ENCODE data around the gene TRIB2. TPM values are rescaled to one million over a fixed set of nuclear protein-coding genes. Genes with fewer than 3 reads are reported as not detected.

TRIB2 gene
- total RNA-seq, 4 donors from 2014 or later = 23.8 to 83.6 (median 40.1) TPM

GRCh38 chr2:12686708-12687283 lies 29.9 kb upstream of the TRIB2 start:
- Histone ChIP-seq H3K36me3 (no peaks in the 10 kb centered on the region), H3K4me1 (no peaks in the 10 kb centered on the region), H3K4me3 (no peak overlapping the region), H3K9me3 (no peaks in the 10 kb centered on the region), H3K27me3 (no peaks in the 10 kb centered on the region), H3K27ac (no peak overlapping the region)
- no peak for DNase-seq
- intact Hi-C loops (cut with DNase I; ENCODE audit: low total_unique reads) = no loop called here
- TF ChIP-seq, protein P1, sequence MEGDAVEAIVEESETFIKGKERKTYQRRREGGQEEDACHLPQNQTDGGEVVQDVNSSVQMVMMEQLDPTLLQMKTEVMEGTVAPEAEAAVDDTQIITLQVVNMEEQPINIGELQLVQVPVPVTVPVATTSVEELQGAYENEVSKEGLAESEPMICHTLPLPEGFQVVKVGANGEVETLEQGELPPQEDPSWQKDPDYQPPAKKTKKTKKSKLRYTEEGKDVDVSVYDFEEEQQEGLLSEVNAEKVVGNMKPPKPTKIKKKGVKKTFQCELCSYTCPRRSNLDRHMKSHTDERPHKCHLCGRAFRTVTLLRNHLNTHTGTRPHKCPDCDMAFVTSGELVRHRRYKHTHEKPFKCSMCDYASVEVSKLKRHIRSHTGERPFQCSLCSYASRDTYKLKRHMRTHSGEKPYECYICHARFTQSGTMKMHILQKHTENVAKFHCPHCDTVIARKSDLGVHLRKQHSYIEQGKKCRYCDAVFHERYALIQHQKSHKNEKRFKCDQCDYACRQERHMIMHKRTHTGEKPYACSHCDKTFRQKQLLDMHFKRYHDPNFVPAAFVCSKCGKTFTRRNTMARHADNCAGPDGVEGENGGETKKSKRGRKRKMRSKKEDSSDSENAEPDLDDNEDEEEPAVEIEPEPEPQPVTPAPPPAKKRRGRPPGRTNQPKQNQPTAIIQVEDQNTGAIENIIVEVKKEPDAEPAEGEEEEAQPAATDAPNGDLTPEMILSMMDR (IDR thresholded peaks at IDR 0.05) = no peak
- no peak for TF ChIP-seq POLR2A (IDR thresholded peaks at IDR 0.05)

DNA sequence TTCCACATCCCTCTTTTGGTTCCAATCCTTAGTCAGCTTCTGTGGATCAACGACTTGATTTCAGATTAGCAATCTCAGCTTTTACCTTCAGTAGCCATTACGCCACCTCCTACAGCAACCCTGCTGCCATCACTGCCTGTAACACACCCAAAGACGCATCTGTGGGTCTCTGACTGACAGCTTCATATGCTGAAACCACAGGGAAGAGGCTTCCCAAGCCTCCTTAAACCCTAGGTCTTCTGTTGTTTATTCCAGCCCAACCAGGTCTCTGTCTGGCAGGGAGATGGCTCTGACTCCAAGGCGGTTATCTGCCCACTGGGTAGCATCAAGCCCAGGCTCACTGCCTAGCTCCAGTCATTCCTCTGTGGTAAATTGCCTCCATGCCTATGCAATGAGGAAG lies 28.6 kb upstream of the TRIB2 start:
- Histone ChIP-seq H3K36me3 (no peaks in the 10 kb centered on the region), H3K27me3 (no peaks in the 10 kb centered on the region), H3K4me3 (no peak overlapping the region), H3K4me1 (no peaks in the 10 kb centered on the region), H3K9me3 (no peaks in the 10 kb centered on the region), H3K27ac (no peak overlapping the region)
- no peak for DNase-seq
- intact Hi-C loops (cut with DNase I; ENCODE audit: low total_unique reads) = no loop called here
- TF ChIP-seq, protein P1 (IDR thresholded peaks at IDR 0.05) = no peak
- TF ChIP-seq POLR2A (IDR thresholded peaks at IDR 0.05) = no peak

GRCh38 chr2:12688893-12689292 lies 27.8 kb upstream of the TRIB2 start:
- H3K9me3 ChIP-seq = no peaks in the 10 kb centered on the region
- H3K27me3 ChIP-seq = no peaks in the 10 kb centered on the region
- no peak for DNase-seq
- no peak overlapping the region for H3K4me3 ChIP-seq
- TF ChIP-seq POLR2A (IDR thresholded peaks at IDR 0.05) = no peak
- TF ChIP-seq, protein P1 (IDR thresholded peaks at IDR 0.05) = no peak
- no peaks in the 10 kb centered on the region for H3K4me1 ChIP-seq
- no peaks in the 10 kb centered on the region for H3K36me3 ChIP-seq
- intact Hi-C loops (cut with DNase I; ENCODE audit: low total_unique reads) = no loop called here
- no peak overlapping the region for H3K27ac ChIP-seq

- no peak for TF ChIP-seq POLR2A (IDR thresholded peaks at IDR 0.05)
- TF ChIP-seq, protein P1 (IDR thresholded peaks at IDR 0.05) = no peak
- no peak for DNase-seq
- no peaks in the 10 kb centered on the region for H3K27me3 ChIP-seq
- no peaks in the 10 kb centered on the region for H3K36me3 ChIP-seq
- no peak overlapping the region for H3K27ac ChIP-seq
- no peaks in the 10 kb centered on the region for H3K4me1 ChIP-seq
- intact Hi-C loops (cut with DNase I; ENCODE audit: low total_unique reads) = no loop called here
- no peak overlapping the region for H3K4me3 ChIP-seq
- no peaks in the 10 kb centered on the region for H3K9me3 ChIP-seq
Measured at GRCh38 chr2:12693509-12693908, 23.2 kb upstream of the TRIB2 start.

DNA sequence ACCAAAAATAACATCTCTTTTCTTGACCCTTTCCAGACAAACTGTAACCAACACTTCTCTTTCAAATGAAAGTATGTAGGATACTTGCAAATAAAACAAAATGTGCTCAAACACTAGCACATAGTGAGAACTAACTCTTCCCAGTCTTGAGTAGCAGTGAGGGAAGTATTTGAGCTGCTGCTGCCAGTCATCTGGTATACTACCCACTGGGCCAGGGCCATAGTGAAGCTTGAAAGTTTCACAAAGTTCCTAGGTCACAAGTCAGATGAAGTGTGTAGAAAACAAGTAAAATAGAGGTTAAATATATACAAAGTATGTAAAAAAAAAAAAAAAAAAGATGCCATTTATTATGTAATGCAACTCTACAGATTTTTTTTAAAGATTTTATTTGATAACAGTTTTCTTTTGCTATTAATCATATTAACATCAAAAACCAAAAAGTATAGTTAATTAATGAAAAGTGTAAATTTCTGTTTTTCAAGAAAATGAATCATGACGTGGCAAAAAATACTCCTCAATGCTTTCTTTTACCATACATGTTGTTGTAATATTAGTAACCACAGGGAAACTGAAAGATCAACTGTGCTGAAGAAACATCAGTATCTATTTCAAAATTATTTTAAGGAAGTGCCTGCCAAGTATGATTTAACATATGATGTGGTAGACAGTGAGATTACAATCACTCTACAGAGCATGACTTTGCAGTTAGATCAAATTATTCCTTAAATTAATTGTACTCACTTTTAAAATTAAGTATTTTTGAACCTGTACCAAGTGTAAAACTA lies 21.6 kb upstream of the TRIB2 start:
- H3K27me3 ChIP-seq = no peaks in the 10 kb centered on the region
- no peak overlapping the region for H3K4me3 ChIP-seq
- no peak overlapping the region for H3K27ac ChIP-seq
- intact Hi-C loops (cut with DNase I; ENCODE audit: low total_unique reads) = no loop called here
- TF ChIP-seq, protein P1 (IDR thresholded peaks at IDR 0.05) = no peak
- TF ChIP-seq POLR2A (IDR thresholded peaks at IDR 0.05) = no peak
- no peaks in the 10 kb centered on the region for H3K36me3 ChIP-seq
- DNase-seq = no peak
- no peaks in the 10 kb centered on the region for H3K9me3 ChIP-seq
- no peaks in the 10 kb centered on the region for H3K4me1 ChIP-seq

All from uterus (tissue), 4 donors.